Neural progenitor cell (in vitro differentiated cells): ENCODE results near the gene HS6ST3. TPM values are rescaled to one million over a fixed set of nuclear protein-coding genes. Genes with fewer than 3 reads are reported as not detected.

Experiments used
- DNase-seq: peaks from one replicate; pipeline ENCODE4 v3.0.0-alpha.2; 2016; ENCODE audit warnings: low spot score
- H2AFZ ChIP-seq: fragments of 200-600 bp; sonication (generic); replicated peaks from 2 replicates; pipeline ENCODE4 v1.6.1; 2016; ENCODE audit warnings: antibody characterized with exemption
- H3F3A ChIP-seq: fragments of 200-600 bp; sonication (generic); 2 replicates; pipeline ENCODE4 v1.6.1; 2016; ENCODE audit warnings: antibody characterized with exemption, low read depth
- H3K27ac ChIP-seq: fragments of 200-600 bp; sonication (generic); 2 replicates; pipeline ENCODE4 v1.5.1; 2016; ENCODE audit warnings: mild to moderate bottlenecking
- H3K27me3 ChIP-seq: fragments of 200-600 bp; sonication (generic); 2 replicates; pipeline ENCODE4 v1.6.1; 2016; ENCODE audit warnings: mild to moderate bottlenecking, moderate library complexity
- H3K36me3 ChIP-seq: fragments of 200-600 bp; sonication (generic); 2 replicates; pipeline ENCODE4 v1.5.1; 2016
- H3K4me1 ChIP-seq: fragments of 200-600 bp; sonication (generic); 2 replicates; pipeline ENCODE4 v1.6.1; 2016; ENCODE audit warnings: mixed run types
- H3K4me2 ChIP-seq: fragments of 200-600 bp; sonication (generic); 2 replicates; pipeline ENCODE4 v1.6.1; 2016
- H3K4me3 ChIP-seq: fragments of 200-600 bp; sonication (generic); 2 replicates; pipeline ENCODE4 v1.5.1; 2016
- H3K79me2 ChIP-seq: fragments of 200-600 bp; sonication (generic); 2 replicates; pipeline ENCODE4 v1.6.1; 2016; ENCODE audit warnings: low read depth
- H3K9ac ChIP-seq: fragments of 200-600 bp; sonication (generic); 2 replicates; pipeline ENCODE4 v1.6.1; 2016
- H3K9me3 ChIP-seq: fragments of 200-600 bp; sonication (generic); 2 replicates; pipeline ENCODE4 v1.5.1; 2016; ENCODE audit warnings: low read depth
- H4K20me1 ChIP-seq: fragments of 200-600 bp; sonication (generic); 2 replicates; pipeline ENCODE4 v1.6.1; 2016; ENCODE audit warnings: low read depth
- H3K27ac Mint-ChIP-seq: 3 replicates; pipeline ENCODE4 v1.8.0; 2021; ENCODE audit warnings: mixed read lengths
- H3K27me3 Mint-ChIP-seq: 2 replicates; pipeline ENCODE4 v1.8.0; 2022; ENCODE audit warnings: low read depth, mild to moderate bottlenecking, inconsistent platforms, moderate library complexity, mixed read lengths; ENCODE audit not compliant: insufficient read depth
- H3K36me3 Mint-ChIP-seq: 3 replicates; pipeline ENCODE4 v1.8.0; 2021; ENCODE audit warnings: mixed read lengths
- H3K4me1 Mint-ChIP-seq: 3 replicates; pipeline ENCODE4 v1.8.0; 2021; ENCODE audit warnings: mixed read lengths
- H3K4me3 Mint-ChIP-seq: 3 replicates; pipeline ENCODE4 v1.8.0; 2021; ENCODE audit warnings: mild to moderate bottlenecking, moderate library complexity, mixed read lengths
- H3K9me3 Mint-ChIP-seq: 3 replicates; pipeline ENCODE4 v1.8.0; 2020; ENCODE audit warnings: mixed read lengths
- EZH2 ChIP-seq: fragments of 200-600 bp; sonication (generic); IDR thresholded peaks from 2 replicates; pipeline ENCODE4 v1.6.1; 2017; ENCODE audit warnings: antibody characterized with exemption, mild to moderate bottlenecking, moderate library complexity
- EZH2phosphoT487 ChIP-seq: fragments of 200-600 bp; sonication (generic); IDR thresholded peaks from 2 replicates; pipeline ENCODE4 v1.6.1; 2017; ENCODE audit warnings: antibody characterized with exemption
- total RNA-seq: library from RNA; depleted of rRNA; stranded (reverse); fragments of >200 nt; gene quantifications from 2 replicates; pipeline ENCODE4 v1.2.3, GENCODE V29; 2015; ENCODE audit warnings: low replicate concordance
- TF ChIP-seq, protein P1 (sequence below): fragments of 200-600 bp; sonication (generic); IDR thresholded peaks from 2 replicates; pipeline ENCODE4 v1.5.1; 2017; ENCODE audit warnings: antibody characterized with exemption, mild to moderate bottlenecking

The HS6ST3 gene
- total RNA-seq, 1 donor from 2014 or later: 0.39 TPM

- H3K9me3 Mint-ChIP-seq: no peaks in the 10 kb centered on the region
- Histone ChIP-seq H3K36me3 (no peaks in the 10 kb centered on the region), H3F3A (no peaks in the 10 kb centered on the region), H4K20me1 (no peaks in the 10 kb centered on the region), H3K27ac (no peak overlapping the region), H3K9me3 (no peaks in the 10 kb centered on the region), H3K4me2 (no peak overlapping the region), H3K4me1 (no peaks in the 10 kb centered on the region), H3K9ac (no peak overlapping the region), H3K4me3 (no peak overlapping the region), H3K27me3 (no peaks in the 10 kb centered on the region), H3K79me2 (no peaks in the 10 kb centered on the region), H2AFZ (no peak overlapping the region)
- H3K4me1 Mint-ChIP-seq: no peaks in the 10 kb centered on the region
- H3K36me3 Mint-ChIP-seq: no peaks in the 10 kb centered on the region
- no peak overlapping the region for H3K4me3 Mint-ChIP-seq
- no peak overlapping the region for H3K27ac Mint-ChIP-seq
- H3K27me3 Mint-ChIP-seq: no peaks in the 10 kb centered on the region
- no peak for DNase-seq
- TF ChIP-seq EZH2phosphoT487: no peak
- no peak for TF ChIP-seq EZH2
- TF ChIP-seq, protein P1, sequence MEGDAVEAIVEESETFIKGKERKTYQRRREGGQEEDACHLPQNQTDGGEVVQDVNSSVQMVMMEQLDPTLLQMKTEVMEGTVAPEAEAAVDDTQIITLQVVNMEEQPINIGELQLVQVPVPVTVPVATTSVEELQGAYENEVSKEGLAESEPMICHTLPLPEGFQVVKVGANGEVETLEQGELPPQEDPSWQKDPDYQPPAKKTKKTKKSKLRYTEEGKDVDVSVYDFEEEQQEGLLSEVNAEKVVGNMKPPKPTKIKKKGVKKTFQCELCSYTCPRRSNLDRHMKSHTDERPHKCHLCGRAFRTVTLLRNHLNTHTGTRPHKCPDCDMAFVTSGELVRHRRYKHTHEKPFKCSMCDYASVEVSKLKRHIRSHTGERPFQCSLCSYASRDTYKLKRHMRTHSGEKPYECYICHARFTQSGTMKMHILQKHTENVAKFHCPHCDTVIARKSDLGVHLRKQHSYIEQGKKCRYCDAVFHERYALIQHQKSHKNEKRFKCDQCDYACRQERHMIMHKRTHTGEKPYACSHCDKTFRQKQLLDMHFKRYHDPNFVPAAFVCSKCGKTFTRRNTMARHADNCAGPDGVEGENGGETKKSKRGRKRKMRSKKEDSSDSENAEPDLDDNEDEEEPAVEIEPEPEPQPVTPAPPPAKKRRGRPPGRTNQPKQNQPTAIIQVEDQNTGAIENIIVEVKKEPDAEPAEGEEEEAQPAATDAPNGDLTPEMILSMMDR: no peak
These were observed 360.6 kb downstream of the HS6ST3 start for GRCh38 chr13:96450326-96451020.

GRCh38 chr13:96454466-96454865, 364.6 kb downstream of the HS6ST3 start:
- H3K27me3 Mint-ChIP-seq: no peaks in the 10 kb centered on the region
- H3K4me3 Mint-ChIP-seq: no peak overlapping the region
- no peaks in the 10 kb centered on the region for H3K4me1 ChIP-seq
- H3K4me1 Mint-ChIP-seq: no peaks in the 10 kb centered on the region
- no peaks in the 10 kb centered on the region for H3F3A ChIP-seq
- H2AFZ ChIP-seq: no peak overlapping the region
- H3K27ac Mint-ChIP-seq: no peak overlapping the region
- H3K4me2 ChIP-seq: no peak overlapping the region
- no peaks in the 10 kb centered on the region for H3K9me3 Mint-ChIP-seq
- no peak for DNase-seq
- TF ChIP-seq EZH2phosphoT487 (no peak), EZH2 (no peak)
- TF ChIP-seq, protein P1: no peak
- no peaks in the 10 kb centered on the region for H3K79me2 ChIP-seq
- no peaks in the 10 kb centered on the region for H3K36me3 Mint-ChIP-seq
- H3K27ac ChIP-seq: no peak overlapping the region
- no peaks in the 10 kb centered on the region for H3K27me3 ChIP-seq
- no peaks in the 10 kb centered on the region for H4K20me1 ChIP-seq
- H3K9me3 ChIP-seq: no peaks in the 10 kb centered on the region
- H3K4me3 ChIP-seq: no peak overlapping the region
- no peaks in the 10 kb centered on the region for H3K36me3 ChIP-seq
- H3K9ac ChIP-seq: no peak overlapping the region

DNA sequence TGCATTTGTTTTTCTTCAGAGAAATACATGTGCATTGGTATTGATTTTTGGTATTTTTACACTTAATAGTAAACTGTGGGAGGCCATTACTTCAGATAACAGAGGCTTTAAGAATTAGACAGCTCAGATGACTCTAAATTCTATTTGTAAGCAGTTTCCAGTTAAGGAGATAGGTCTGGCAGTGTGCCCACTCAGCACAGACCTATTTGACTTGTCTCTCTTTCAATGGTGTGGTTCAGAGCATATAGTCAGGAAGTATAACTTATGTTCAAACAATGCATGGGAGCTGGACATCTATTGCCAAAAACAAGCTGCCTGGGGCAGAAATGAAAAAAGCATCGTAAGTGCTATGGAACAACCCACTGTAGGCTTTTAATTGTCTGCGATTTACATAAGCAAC, 370.7 kb downstream of the HS6ST3 start:
- H3K4me3 ChIP-seq: no peak overlapping the region
- H3K9me3 Mint-ChIP-seq: no peaks in the 10 kb centered on the region
- no peak overlapping the region for H2AFZ ChIP-seq
- H4K20me1 ChIP-seq: no peaks in the 10 kb centered on the region
- no peaks in the 10 kb centered on the region for H3K36me3 ChIP-seq
- H3K9me3 ChIP-seq: no peaks in the 10 kb centered on the region
- TF ChIP-seq, protein P1: no peak
- TF ChIP-seq EZH2 (no peak), EZH2phosphoT487 (no peak)
- no peaks in the 10 kb centered on the region for H3K27me3 Mint-ChIP-seq
- no peaks in the 10 kb centered on the region for H3K4me1 Mint-ChIP-seq
- no peaks in the 10 kb centered on the region for H3K27me3 ChIP-seq
- H3K27ac Mint-ChIP-seq: no peak overlapping the region
- no peaks in the 10 kb centered on the region for H3K79me2 ChIP-seq
- no peak overlapping the region for H3K4me3 Mint-ChIP-seq
- no peak overlapping the region for H3K4me2 ChIP-seq
- H3K9ac ChIP-seq: no peak overlapping the region
- DNase-seq: no peak
- H3K27ac ChIP-seq: no peak overlapping the region
- no peaks in the 10 kb centered on the region for H3F3A ChIP-seq
- no peaks in the 10 kb centered on the region for H3K4me1 ChIP-seq
- no peaks in the 10 kb centered on the region for H3K36me3 Mint-ChIP-seq
